AG09319 (cell line): ENCODE measurements around the gene CTNNBL1.
"Not testable (repeated sequence)": the region's sequence is repeated elsewhere in the genome, so short reads cannot be mapped to it uniquely, and the experiment has no call there.

ENCODE experiments used
- DNase-seq: peaks from one replicate; pipeline ENCODE4 v3.0.0-alpha.2; 2010; ENCODE audit warnings: low read depth; ENCODE audit errors: extremely low read depth
- TF ChIP-seq, protein P1 (sequence below): IDR thresholded peaks from 2 replicates; pipeline ENCODE4 v1.5.1; 2011; ENCODE audit warnings: low read depth, mild to moderate bottlenecking, inconsistent platforms, low read length, moderate library complexity

The CTNNBL1 gene

DNA sequence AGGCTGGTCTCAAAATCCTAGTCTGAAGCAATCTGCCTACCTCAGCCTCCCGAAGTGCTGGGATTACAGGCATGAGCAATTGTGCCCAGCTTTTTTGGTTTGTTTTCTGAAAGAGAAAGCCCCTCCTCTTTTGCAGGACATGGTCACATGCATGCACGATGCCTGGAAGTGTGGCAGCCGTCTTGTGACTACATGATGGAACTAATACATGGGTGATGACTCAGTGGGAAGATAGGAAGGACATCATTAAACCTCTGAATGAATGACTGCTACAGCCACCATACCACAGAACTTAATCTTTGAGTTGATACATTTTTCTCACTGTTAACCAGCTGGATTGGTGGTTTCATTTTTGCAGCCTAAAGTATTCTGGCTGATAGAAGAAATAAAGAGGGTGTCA lies 13.4 kb upstream of the CTNNBL1 start:
- no peak for DNase-seq
- TF ChIP-seq, protein P1, sequence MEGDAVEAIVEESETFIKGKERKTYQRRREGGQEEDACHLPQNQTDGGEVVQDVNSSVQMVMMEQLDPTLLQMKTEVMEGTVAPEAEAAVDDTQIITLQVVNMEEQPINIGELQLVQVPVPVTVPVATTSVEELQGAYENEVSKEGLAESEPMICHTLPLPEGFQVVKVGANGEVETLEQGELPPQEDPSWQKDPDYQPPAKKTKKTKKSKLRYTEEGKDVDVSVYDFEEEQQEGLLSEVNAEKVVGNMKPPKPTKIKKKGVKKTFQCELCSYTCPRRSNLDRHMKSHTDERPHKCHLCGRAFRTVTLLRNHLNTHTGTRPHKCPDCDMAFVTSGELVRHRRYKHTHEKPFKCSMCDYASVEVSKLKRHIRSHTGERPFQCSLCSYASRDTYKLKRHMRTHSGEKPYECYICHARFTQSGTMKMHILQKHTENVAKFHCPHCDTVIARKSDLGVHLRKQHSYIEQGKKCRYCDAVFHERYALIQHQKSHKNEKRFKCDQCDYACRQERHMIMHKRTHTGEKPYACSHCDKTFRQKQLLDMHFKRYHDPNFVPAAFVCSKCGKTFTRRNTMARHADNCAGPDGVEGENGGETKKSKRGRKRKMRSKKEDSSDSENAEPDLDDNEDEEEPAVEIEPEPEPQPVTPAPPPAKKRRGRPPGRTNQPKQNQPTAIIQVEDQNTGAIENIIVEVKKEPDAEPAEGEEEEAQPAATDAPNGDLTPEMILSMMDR, result no peak

DNA sequence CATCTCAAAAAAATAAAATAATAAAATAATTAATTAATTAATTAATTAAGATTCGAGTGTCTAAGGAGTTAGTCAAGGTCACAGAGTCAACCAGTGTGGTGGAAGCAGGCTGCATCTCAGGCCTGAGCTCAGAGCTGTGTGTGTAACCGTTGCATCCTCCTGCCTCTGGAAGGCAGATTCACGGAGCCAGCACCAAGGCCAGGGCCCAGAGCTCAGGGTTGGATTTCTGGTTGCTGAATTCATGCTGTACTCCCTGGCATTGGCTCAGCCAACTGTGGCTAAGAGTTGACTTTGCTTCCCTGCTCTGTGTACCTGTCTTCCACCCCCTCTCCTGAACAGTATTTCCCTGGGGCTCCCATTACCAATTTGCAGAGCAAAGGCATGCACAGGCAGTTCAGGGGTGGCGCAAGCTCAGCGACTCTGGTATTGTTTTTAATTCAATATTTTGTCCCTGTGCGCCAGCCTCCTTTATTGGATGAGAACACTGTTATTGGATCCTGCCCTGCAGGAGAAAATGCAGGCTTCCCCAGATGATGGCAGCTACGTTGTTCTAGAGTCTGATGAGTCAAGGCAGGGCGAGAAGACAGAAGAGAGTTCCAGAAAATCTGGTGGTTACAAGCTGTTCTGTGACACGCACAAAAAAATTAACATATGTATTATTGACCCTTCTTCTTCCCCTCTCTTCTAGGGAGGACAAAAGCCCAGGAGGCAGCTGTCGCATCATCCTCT lies 12.3 kb upstream of the CTNNBL1 start:
- TF ChIP-seq, protein P1, result no peak
- DNase-seq, result no peak

DNA sequence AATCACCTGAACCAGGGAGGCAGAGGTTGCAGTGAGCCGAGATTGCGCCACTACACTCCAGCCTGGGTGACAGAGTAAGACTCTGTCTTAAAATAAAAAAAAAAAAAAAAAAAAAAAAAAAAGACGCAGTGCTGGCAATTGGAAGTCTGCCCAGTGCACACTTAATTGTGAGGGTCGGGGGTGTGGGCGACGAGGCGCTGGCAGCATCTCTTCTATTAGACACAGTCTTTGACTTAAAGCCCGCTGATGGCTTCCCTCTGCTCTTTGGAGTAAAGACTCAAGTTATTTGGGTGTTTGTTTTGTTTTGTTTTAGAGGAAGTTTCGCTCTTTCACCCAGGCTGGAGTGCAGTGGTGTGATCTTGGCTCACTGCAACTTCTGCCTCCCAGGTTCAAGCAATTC lies 10.7 kb upstream of the CTNNBL1 start:
- DNase-seq, result not testable (repeated sequence)

DNA sequence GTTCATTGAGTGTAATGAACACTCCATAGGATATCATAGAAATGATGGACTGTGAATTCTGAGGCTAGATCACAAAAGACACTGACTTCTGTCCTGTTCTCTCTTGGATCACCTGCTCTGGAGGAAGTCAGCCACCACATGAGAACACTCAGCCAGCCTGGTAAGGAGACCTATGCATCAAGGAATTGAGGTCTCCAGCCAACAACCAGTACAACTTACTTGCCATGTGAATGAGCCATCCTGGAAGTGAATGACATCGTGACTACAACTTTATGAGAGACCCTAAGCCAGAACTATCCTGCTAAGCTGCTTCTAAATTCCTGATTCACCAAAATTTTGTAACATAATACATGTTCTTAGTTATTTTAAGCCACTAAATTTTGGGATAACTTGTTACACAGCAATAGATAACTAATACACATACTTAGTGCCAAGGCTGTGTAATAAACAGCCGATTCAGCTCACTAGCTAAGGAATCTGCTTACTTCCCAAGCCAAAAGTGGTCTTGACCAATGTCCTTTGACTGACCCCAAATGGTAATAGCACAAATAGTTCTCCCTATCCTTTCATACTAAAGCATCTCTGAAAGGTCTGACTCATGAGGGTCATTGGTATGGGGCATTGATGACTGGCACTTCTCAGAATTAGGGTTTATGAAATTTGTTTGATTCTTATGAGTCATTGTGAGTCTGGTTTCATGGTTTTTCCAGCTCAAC lies 6.9 kb upstream of the CTNNBL1 start:
- no peak for DNase-seq
- TF ChIP-seq, protein P1, result no peak

DNA sequence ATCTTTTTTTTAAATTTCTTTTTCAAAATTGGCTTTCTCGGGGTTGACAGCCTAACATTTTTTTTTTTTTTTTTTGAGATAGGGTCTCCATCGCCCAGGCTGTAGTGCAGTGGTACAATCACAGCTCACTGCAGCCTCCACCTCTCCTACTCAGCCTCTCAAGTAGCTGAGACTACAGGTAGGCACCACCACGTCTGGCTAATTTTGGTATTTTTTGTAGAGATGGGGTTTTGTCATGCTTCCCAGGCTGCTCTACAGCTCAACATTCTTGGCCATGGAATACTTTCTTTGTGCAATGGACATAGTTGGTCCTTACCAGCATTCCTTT lies 6.4 kb upstream of the CTNNBL1 start:
- TF ChIP-seq, protein P1, result no peak
- DNase-seq, result no peak

DNA sequence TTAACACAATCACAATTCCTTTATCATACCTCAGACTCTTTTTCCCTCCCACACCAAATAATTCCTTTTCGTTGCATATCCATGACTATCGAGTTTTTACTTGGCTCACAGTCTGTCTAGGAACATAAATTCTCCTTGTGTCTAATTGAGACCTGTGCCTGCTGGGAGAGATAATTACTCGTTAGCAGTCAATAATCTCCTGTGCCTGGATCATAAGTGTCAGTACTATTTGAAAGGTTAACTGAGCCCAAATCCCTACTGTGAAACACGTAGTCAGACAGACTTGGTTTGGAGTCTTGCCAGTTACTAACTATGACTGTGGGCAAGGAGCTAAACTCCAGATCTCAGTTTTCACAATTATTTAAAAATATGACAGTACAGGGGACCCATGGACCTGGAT lies 5.7 kb upstream of the CTNNBL1 start:
- TF ChIP-seq, protein P1, result no peak
- DNase-seq, result no peak

DNA sequence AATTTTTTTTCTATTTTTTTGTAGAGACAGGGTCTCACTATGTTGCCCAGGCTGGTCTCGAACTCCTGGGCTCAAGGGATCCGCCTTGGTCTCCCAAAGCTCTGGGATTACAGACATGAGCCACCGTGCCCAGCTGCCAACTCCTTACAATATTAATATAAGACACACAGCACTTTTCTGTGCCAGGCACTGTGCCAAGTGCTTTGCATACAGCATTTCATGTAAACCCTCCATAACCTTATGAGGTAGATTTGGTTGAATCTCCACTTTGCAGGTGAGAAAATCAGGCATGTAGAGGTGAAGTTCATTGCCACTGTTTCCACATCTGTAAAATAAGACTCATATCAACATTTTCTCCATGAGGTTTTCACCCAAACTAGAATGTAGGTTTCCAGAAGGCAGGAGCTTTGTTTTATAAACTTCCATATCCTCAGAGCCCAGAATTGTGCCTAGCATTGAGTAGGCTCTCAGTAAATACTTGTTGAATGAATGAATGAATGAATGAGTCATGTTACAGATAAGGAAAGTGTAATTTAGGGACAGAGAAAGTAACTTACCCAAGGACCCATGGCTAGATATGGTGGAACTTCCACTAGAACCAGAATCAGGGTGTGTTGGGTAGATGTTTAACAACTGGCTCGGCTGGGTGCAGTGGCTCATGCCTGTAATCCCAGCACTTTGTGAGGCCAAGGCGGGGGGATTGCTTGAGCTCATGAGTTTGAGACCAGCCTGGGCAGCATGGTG lies 3.0 kb upstream of the CTNNBL1 start:
- no peak for DNase-seq
- TF ChIP-seq, protein P1, result no peak
